Colonic mucosa (tissue), 4 donors: ENCODE results near the gene ZNF557. TPM values are rescaled to one million over a fixed set of nuclear protein-coding genes. Genes with fewer than 3 reads are reported as not detected.

Source experiments
- DNase-seq: peaks from one replicate; pipeline ENCODE4 v3.0.0-alpha.2; 2020
- H3K27ac ChIP-seq: fragments of 200-600 bp; one replicate; pipeline ENCODE4 v1.8.0; 2021
- H3K27me3 ChIP-seq: fragments of 200-600 bp; one replicate; pipeline ENCODE4 v1.8.0; 2021
- H3K36me3 ChIP-seq: fragments of 200-600 bp; one replicate; pipeline ENCODE4 v1.8.0; 2021
- H3K4me1 ChIP-seq: fragments of 200-600 bp; one replicate; pipeline ENCODE4 v1.8.0; 2021; ENCODE audit warnings: mild to moderate bottlenecking
- H3K4me3 ChIP-seq: fragments of 200-600 bp; one replicate; pipeline ENCODE4 v1.8.0; 2021
- H3K9ac ChIP-seq, 2 donors: one replicate each; pipeline ENCODE4 v1.7.0; 2013; ENCODE audit warnings: control low read depth in 2 of 2, low read depth in 2 of 2, low read length in 2 of 2
- H3K9me3 ChIP-seq: fragments of 200-600 bp; one replicate; pipeline ENCODE4 v1.8.0; 2021
- intact Hi-C: fragments of 100-400 bp; cut with DNase I; formaldehyde crosslinking; loops from one replicate; pipeline ENCODE4 v1.14.1; 2022
- total RNA-seq, 2 donors: library from RNA; stranded (reverse); fragmentation: NEBNext Ultra II Directional in 1 of 2; extraction: Animal tissue kit (Norgen Biotek cat#: 25700) in 1 of 2; gene quantifications; one replicate each; pipeline ENCODE4 v1.2.1, GENCODE V29; 2021
- TF ChIP-seq, protein P1 (sequence below): fragments of 200-600 bp; IDR thresholded peaks from one replicate; pipeline ENCODE4 v1.8.0; 2022; ENCODE audit warnings: antibody characterized with exemption, mild to moderate bottlenecking
- donor health status: healthy.
- donor health status: DM: no; HTN: no; CAD: no.
- donor health status: DM: no; HTN: no; CAD: no.

Gene ZNF557
- total RNA-seq, 2 donors from 2014 or later, result 7.5 to 7.9 TPM

DNA sequence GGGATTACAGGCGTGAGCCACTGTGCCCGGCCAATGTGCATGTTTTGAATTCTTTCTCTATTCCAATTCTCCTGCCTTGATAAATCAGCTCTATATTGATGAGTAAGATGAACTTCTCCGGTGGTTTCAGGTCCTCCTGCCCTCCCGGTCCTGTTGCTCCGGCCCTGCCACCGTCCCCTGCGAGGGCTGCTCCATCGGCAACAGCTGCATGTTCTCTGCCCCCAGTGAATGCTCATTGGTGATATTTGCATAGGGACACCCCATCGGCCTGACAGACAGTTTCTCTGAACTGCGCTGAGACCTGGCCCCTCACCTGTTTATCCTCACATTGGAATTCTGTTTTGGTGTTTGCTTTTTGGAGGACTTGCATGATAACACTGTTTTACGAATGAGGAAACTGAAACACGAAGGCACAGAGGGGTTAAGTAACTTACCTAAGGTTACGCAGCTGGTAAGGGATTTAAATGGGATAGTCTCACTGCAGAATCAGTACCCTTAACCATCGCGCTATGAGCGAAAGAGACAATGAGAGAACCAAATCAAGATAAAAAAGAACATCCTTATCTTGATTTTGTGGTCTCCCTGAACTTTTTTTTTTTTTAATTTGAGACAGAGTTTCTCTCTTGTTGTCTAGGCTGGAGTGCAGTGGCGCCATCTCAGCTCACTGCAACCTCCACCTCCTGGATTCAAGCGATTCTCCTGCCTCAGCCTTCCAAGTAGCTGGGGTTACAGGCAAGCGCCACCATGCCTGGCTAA lies 32.2 kb downstream of the ZNF557 start:
- no peak overlapping the region for H3K4me3 ChIP-seq
- no peak for DNase-seq
- H3K4me1 ChIP-seq, result no peaks in the 10 kb centered on the region
- H3K36me3 ChIP-seq, result no peaks in the 10 kb centered on the region
- no peak overlapping the region for H3K27ac ChIP-seq
- no peak overlapping the region for H3K9ac ChIP-seq
- TF ChIP-seq, protein P1, sequence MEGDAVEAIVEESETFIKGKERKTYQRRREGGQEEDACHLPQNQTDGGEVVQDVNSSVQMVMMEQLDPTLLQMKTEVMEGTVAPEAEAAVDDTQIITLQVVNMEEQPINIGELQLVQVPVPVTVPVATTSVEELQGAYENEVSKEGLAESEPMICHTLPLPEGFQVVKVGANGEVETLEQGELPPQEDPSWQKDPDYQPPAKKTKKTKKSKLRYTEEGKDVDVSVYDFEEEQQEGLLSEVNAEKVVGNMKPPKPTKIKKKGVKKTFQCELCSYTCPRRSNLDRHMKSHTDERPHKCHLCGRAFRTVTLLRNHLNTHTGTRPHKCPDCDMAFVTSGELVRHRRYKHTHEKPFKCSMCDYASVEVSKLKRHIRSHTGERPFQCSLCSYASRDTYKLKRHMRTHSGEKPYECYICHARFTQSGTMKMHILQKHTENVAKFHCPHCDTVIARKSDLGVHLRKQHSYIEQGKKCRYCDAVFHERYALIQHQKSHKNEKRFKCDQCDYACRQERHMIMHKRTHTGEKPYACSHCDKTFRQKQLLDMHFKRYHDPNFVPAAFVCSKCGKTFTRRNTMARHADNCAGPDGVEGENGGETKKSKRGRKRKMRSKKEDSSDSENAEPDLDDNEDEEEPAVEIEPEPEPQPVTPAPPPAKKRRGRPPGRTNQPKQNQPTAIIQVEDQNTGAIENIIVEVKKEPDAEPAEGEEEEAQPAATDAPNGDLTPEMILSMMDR, result no peak
- intact Hi-C loops, result loop anchor here (2.0 kb wide), 1 partner anchor 239 kb away; no protein-coding TSS in a partner anchor
- no peaks in the 10 kb centered on the region for H3K27me3 ChIP-seq
- H3K9me3 ChIP-seq, result no peaks in the 10 kb centered on the region

DNA sequence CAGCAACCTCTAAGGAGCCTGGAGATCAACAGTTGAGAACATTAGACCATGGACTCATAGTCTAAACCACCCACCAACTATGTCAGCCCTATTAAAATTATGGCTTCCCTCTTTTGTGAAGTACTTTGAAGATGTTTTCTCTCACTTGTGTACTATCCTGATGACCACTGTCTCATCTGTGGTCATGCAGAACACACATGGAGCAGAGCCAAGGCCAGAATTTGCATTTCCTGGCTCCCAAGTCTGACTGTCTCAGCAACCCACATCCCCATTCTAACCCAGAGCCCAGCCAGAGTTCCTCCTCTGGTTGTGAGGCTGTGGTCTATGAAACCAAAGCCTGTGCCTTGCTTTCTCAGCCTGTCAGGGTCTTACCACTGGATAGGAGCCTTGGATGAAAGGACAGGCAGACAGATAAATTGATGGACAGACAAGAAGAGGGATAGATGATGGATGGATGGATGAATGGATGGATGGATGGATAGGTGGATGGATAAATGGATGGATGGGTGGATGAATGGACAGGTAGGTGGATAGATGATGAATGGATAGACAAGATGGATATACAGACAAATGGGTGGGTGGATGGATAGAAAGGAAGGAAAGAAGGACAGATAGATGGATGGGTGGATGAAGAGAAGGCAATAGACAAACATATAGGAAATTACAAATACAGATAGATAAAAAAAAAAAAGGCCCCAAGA lies 35.4 kb downstream of the ZNF557 start:
- Histone ChIP-seq H3K9me3 (no peaks in the 10 kb centered on the region), H3K9ac (no peak overlapping the region), H3K27me3 (no peaks in the 10 kb centered on the region), H3K4me3 (no peak overlapping the region), H3K27ac (no peak overlapping the region), H3K4me1 (no peaks in the 10 kb centered on the region), H3K36me3 (no peaks in the 10 kb centered on the region)
- intact Hi-C loops, result no loop called here
- DNase-seq, result no peak
- TF ChIP-seq, protein P1, result no peak

DNA sequence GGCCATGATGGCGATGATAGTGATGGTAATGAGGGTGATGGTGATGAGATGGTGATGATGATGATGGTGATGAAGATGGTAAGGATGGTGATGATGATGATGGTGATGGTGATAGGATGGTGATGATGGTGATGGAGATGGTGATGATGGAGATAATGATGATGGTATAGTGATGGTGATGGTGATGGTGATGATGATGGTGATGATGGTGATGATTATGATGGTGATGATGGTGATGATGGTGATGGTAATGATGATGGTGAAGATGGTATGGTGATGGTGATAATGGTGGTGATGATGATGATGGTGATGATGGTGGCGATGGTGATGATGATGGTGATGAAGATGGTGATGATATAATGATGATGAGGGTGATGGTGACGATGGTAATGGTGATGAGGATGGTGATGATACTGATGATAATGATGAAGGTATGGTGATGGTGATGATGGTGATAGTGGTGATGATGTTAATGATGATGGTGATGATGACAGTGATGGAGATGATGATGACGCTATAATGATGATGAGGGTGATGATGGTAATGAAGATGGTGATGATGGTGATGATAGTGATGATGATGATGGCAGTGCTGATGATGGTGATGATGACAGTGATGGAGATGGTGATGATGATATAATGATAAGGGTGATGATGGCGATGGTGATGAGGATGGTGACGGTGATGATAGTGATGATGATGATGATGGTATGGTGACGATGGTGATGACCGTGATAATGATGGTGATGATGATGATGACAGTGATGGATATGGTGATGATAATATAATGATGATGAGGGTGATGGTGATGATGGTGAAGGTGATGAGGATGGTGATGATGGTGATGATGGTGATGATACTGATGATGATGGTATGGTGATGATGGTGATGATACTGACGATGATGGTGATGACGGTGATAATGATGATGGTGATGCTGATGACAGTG lies 37.5 kb downstream of the ZNF557 start:
- no peak for DNase-seq
- Histone ChIP-seq H3K4me3 (no peak overlapping the region), H3K9ac (no peak overlapping the region), H3K27me3 (no peaks in the 10 kb centered on the region), H3K9me3 (no peaks in the 10 kb centered on the region), H3K4me1 (no peaks in the 10 kb centered on the region), H3K36me3 (no peaks in the 10 kb centered on the region), H3K27ac (no peak overlapping the region)
- intact Hi-C loops, result no loop called here
- TF ChIP-seq, protein P1, result no peak

DNA sequence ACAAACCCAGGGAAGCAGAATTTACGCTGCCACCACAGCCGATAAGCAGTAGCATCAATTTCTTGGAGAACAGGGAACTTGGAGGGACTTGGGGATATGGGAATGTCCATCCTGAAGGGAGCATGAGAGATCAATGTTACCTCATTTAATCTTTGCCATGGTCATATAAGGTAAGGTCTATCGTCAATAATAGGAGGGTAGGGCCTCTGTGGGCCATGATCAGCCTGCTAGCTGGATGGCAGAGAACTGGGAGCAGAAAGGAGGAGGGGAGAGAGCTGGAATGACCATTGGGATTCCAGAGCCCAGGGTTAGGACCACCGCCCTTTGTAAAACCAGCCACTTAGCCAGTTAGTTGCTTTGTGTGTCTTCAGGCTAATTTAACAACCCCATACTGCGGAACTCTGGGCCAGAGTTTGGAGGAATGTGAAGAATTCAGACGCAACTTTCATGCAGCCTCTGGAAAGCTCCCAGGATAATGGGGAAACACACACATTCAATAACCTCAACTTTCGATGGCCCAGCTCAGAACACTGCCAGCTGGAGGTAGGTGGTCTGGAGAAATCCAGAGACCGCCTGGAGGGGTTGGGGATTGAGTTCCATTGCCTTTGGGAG lies 40.3 kb downstream of the ZNF557 start:
- no peak for DNase-seq

More for the DNA sequence above, 40.3 kb downstream of the ZNF557 start:
- Histone ChIP-seq H3K9me3 (no peaks in the 10 kb centered on the region), H3K4me1 (no peaks in the 10 kb centered on the region), H3K27me3 (no peaks in the 10 kb centered on the region), H3K27ac (no peak overlapping the region), H3K4me3 (no peak overlapping the region), H3K9ac (no peak overlapping the region), H3K36me3 (no peaks in the 10 kb centered on the region)
- TF ChIP-seq, protein P1, result no peak
- intact Hi-C loops, result no loop called here
